ENCODE data around the gene CARM1. TPM values are rescaled to one million over a fixed set of nuclear protein-coding genes. Genes with fewer than 3 reads are reported as not detected.

The CARM1 gene
- total RNA-seq, 1 experiment from 2014 or later = 103 TPM

GRCh38 chr19:10870955-10871603 is at the start of gene CARM1 (continued):
- TF ChIP-seq SRF (IDR thresholded peaks at IDR 0.05; ENCODE audit: low read depth) (no peak; the same call in 1 of the 2 replicates), YY1 (IDR thresholded peaks at IDR 0.05; ENCODE audit: extremely low read depth, insufficient replicate concordance, low read depth, low read length) (peak; percentile 59), EGR1 (IDR thresholded peaks at IDR 0.05; ENCODE audit: low read depth) (peak; percentile 51)

- no TSS peak for BruUV-seq (replicated peaks)
- intact Hi-C loops (cut with micrococcal nuclease) = no loop called here
- ATAC-seq = no peak
- no peaks in the 10 kb centered on the region for H3K79me2 ChIP-seq (ENCODE audit: insufficient read depth, low read length)
- RAD21 ChIA-PET (ENCODE audit: low non-redundant PET in 1 of 2, low total read pairs in 2 of 2, uncharacterized antibody in 2 of 2, unreplicated experiment in 2 of 2) = no interaction called here
- H3K9me3 ChIP-seq (ENCODE audit: control insufficient read depth in 1 of 2, insufficient read depth in 1 of 2, low read depth in 1 of 2, low read length in 2 of 2) = no peaks in the 10 kb centered on the region
- H3K9me2 ChIP-seq (ENCODE audit: insufficient read depth) = no peaks in the 10 kb centered on the region
- H3K27me3 ChIP-seq (ENCODE audit: insufficient read depth, low read length) = no peaks in the 10 kb centered on the region
- no peak overlapping the region for H3K9ac ChIP-seq (ENCODE audit: low read length)
- no peak for TF ChIP-seq YY1 (IDR thresholded peaks at IDR 0.05; ENCODE audit: extremely low read depth, insufficient replicate concordance, low read depth, low read length)
- no peak for TF ChIP-seq JUND (IDR thresholded peaks at IDR 0.05)
- TF ChIP-seq FOSL1 (IDR thresholded peaks at IDR 0.05; ENCODE audit: low read depth) = no peak
- POLR2A ChIA-PET = interaction anchor here (1.2 kb wide), 1 partner anchor 12 kb away, joined by 3 read pairs; the partner anchor contains the start of gene TMED1
- H3K27ac ChIP-seq (ENCODE audit: low read depth, low read length) = no peak overlapping the region
- DNase-seq (ENCODE audit: low read depth, low spot score) = no peak
- H4K20me1 ChIP-seq (ENCODE audit: insufficient read depth) = no peaks in the 10 kb centered on the region
- no peak overlapping the region for H3K4me3 ChIP-seq (replicated peaks in 1 of 2; ENCODE audit: low read depth in 1 of 2, low read length in 2 of 2)
- H3K4me1 ChIP-seq (ENCODE audit: control insufficient read depth in 1 of 2, insufficient read depth in 2 of 2, low read length in 2 of 2) = no peaks in the 10 kb centered on the region
- peaks cover 14 to 31% of the 10 kb centered on the region in 2 experiments for H3K36me3 ChIP-seq (ENCODE audit: control insufficient read depth in 1 of 2, insufficient read depth in 2 of 2, low read length in 2 of 2)
- no peak overlapping the region for H2AFZ ChIP-seq (ENCODE audit: low read depth, low read length, poor library complexity, severe bottlenecking)
- no peak overlapping the region for H3K4me2 ChIP-seq (ENCODE audit: low read length)
- CTCF ChIA-PET = no interaction called here
Observed at GRCh38 chr19:10823690-10824089, 47.7 kb upstream of the CARM1 start.

- ChIA-PET CTCF (interaction anchor here (1.0 kb wide), 1 partner anchor 10 kb away, joined by 3 read pairs; the partner anchor contains the start of gene TMED1), POLR2A (no interaction called here), RAD21 (ENCODE audit: low non-redundant PET in 1 of 2, low total read pairs in 2 of 2, uncharacterized antibody in 2 of 2, unreplicated experiment in 2 of 2) (no interaction called here)
- Histone ChIP-seq H3K36me3 (ENCODE audit: control insufficient read depth in 1 of 2, insufficient read depth in 2 of 2, low read length in 2 of 2) (peaks cover 14 to 29% of the 10 kb centered on the region in 2 experiments), H3K4me2 (ENCODE audit: low read length) (no peak overlapping the region), H3K4me3 (replicated peaks in 1 of 2; ENCODE audit: low read depth in 1 of 2, low read length in 2 of 2) (no peak overlapping the region), H3K9me2 (ENCODE audit: insufficient read depth) (no peaks in the 10 kb centered on the region), H3K9ac (ENCODE audit: low read length) (no peak overlapping the region), H3K9me3 (ENCODE audit: control insufficient read depth in 1 of 2, insufficient read depth in 1 of 2, low read depth in 1 of 2, low read length in 2 of 2) (no peaks in the 10 kb centered on the region), H3K79me2 (ENCODE audit: insufficient read depth, low read length) (no peaks in the 10 kb centered on the region), H4K20me1 (ENCODE audit: insufficient read depth) (no peaks in the 10 kb centered on the region), H3K4me1 (ENCODE audit: control insufficient read depth in 1 of 2, insufficient read depth in 2 of 2, low read length in 2 of 2) (no peaks in the 10 kb centered on the region), H3K27me3 (ENCODE audit: insufficient read depth, low read length) (no peaks in the 10 kb centered on the region), H2AFZ (ENCODE audit: low read depth, low read length, poor library complexity, severe bottlenecking) (no peak overlapping the region), H3K27ac (ENCODE audit: low read depth, low read length) (no peak overlapping the region)
- TF ChIP-seq SRF (IDR thresholded peaks at IDR 0.05; ENCODE audit: low read depth) (no peak), SP1 (IDR thresholded peaks at IDR 0.05; ENCODE audit: low read depth) (no peak), CTCF (IDR thresholded peaks at IDR 0.05 in 2 of 3, conservative IDR thresholded peaks at IDR 0.05 in 1 of 3; ENCODE audit: borderline replicate concordance in 1 of 3, insufficient read depth in 1 of 3, low read depth in 2 of 3, low read length in 2 of 3) (no peak), ZBTB33 (IDR thresholded peaks at IDR 0.05; ENCODE audit: extremely low read depth, insufficient replicate concordance, low read length) (no peak)
- no peak for ATAC-seq
- no peak for DNase-seq (ENCODE audit: low read depth, low spot score)
- no TSS peak for BruUV-seq (replicated peaks)
- intact Hi-C loops (cut with micrococcal nuclease) = no loop called here
Observed at GRCh38 chr19:10826231-10826630, 45.1 kb upstream of the CARM1 start.
